Endothelial cell of umbilical vein (primary cell): ENCODE data around the gene LTBP1. TPM values are rescaled to one million over a fixed set of nuclear protein-coding genes. Genes with fewer than 3 reads are reported as not detected.

ENCODE experiments used
- BruUV-seq: library from RNA; stranded (reverse); fragments of 400-500 nt; replicated peaks from 2 replicates; lab custom pipeline; 2021; lab: Mats Ljungman, UMichigan
- CTCF ChIA-PET: fragments of 300-600, 350-600 bp; sonication (Branson Sonifier 250); formaldehyde crosslinking; loops from one replicate; lab custom pipeline; 2021; ENCODE audit warnings: antibody characterized with exemption, inconsistent platforms; lab: Charles Lee
- POLR2A ChIA-PET: fragments of 300-600, 350-600 bp; sonication (Branson Sonifier 250); formaldehyde crosslinking; loops from one replicate; lab custom pipeline; 2021; ENCODE audit warnings: antibody characterized with exemption, inconsistent platforms; lab: Charles Lee
- DNase-seq: peaks from one replicate; pipeline ENCODE4 v3.0.0-alpha.2; 2011; ENCODE audit warnings: low read depth, low spot score
- FAIRE-seq: peaks from 2 replicates; lab custom pipeline; 2011; peaks lifted over from hg19 to GRCh38; lab: Jason Lieb, UNC
- H2AFZ ChIP-seq: 2 replicates; pipeline ENCODE4 v1.6.0; 2012; ENCODE audit warnings: low read depth, low read length, control low read depth, inconsistent platforms
- H3K27ac ChIP-seq: 2 replicates; pipeline ENCODE4 v1.5.1; 2011; ENCODE audit warnings: low read depth, mild to moderate bottlenecking, control low read depth, low read length, moderate library complexity; ENCODE audit not compliant: insufficient read depth
- H3K27me3 ChIP-seq, 2 experiments: 2 replicates each; pipeline versions ENCODE4 v1.6.0 to v1.6.1; 2011; ENCODE audit warnings: low read length in 2 of 2, mixed read lengths in 1 of 2; ENCODE audit not compliant: control insufficient read depth in 2 of 2, insufficient read depth in 2 of 2
- H3K36me3 ChIP-seq, 2 experiments: 2 replicates in 1 of 2; 3 replicates in 1 of 2; pipeline ENCODE4 v1.5.1; 2011; ENCODE audit warnings: low read length in 2 of 2, mild to moderate bottlenecking in 1 of 2, moderate library complexity in 1 of 2; ENCODE audit not compliant: control insufficient read depth in 2 of 2, insufficient read depth in 2 of 2; ENCODE audit errors: extremely low read depth in 1 of 2
- H3K4me1 ChIP-seq: 3 replicates; pipeline ENCODE4 v1.5.1; 2011; ENCODE audit warnings: mild to moderate bottlenecking, low read length; ENCODE audit not compliant: control insufficient read depth, insufficient read depth; ENCODE audit errors: extremely low read depth
- H3K4me2 ChIP-seq: 2 replicates; pipeline ENCODE4 v1.6.1; 2011; ENCODE audit warnings: low read length, control low read depth, mixed read lengths; ENCODE audit not compliant: insufficient read depth
- H3K4me3 ChIP-seq, 3 experiments: fragments of 200-600 bp in 1 of 3; sonication (generic), shearing (Covaris generic) in 1 of 3; replicated peaks in 1 of 3; 2 replicates each; pipeline ENCODE4 v1.5.1; 2011 to 2016; ENCODE audit warnings: control low read depth in 3 of 3, low read length in 3 of 3, mild to moderate bottlenecking in 2 of 3, inconsistent platforms in 1 of 3, low read depth in 1 of 3, moderate library complexity in 1 of 3; ENCODE audit not compliant: insufficient read depth in 1 of 3
- H3K79me2 ChIP-seq: 2 replicates; pipeline ENCODE4 v1.6.0; 2012; ENCODE audit warnings: low read length, inconsistent platforms; ENCODE audit not compliant: control insufficient read depth, insufficient read depth
- H3K9ac ChIP-seq: replicated peaks from 2 replicates; pipeline ENCODE3; 2011; ENCODE audit warnings: low read length, control low read depth; ENCODE audit not compliant: insufficient read depth; ENCODE audit errors: extremely low read depth
- H3K9me1 ChIP-seq: replicated peaks from 3 replicates; pipeline ENCODE4 v1.6.0; 2011; ENCODE audit warnings: mild to moderate bottlenecking, low read length; ENCODE audit not compliant: control insufficient read depth, insufficient read depth; ENCODE audit errors: extremely low read depth
- H3K9me3 ChIP-seq: replicated peaks from 2 replicates; pipeline ENCODE4 v1.5.1; 2012; ENCODE audit warnings: low read length, inconsistent platforms; ENCODE audit not compliant: control insufficient read depth, insufficient read depth
- H4K20me1 ChIP-seq: replicated peaks from 2 replicates; pipeline ENCODE3; 2011; ENCODE audit warnings: mild to moderate bottlenecking, low read length; ENCODE audit not compliant: control insufficient read depth, insufficient read depth; ENCODE audit errors: extremely low read depth
- EZH2 ChIP-seq: IDR thresholded peaks from 2 replicates; pipeline ENCODE4 v1.6.1; 2012; ENCODE audit warnings: borderline replicate concordance, low read depth, mild to moderate bottlenecking, moderate library complexity, low read length, inconsistent platforms; ENCODE audit not compliant: severe bottlenecking
- FOS ChIP-seq: IDR thresholded peaks from 2 replicates; pipeline ENCODE4 v1.6.1; 2011; ENCODE audit warnings: mild to moderate bottlenecking, low read length, moderate library complexity, borderline replicate concordance; ENCODE audit not compliant: insufficient read depth
- GATA2 ChIP-seq: IDR thresholded peaks from 2 replicates; pipeline ENCODE4 v1.7.0; 2011; ENCODE audit warnings: low read depth, mild to moderate bottlenecking, moderate library complexity, mixed read lengths, low read length; ENCODE audit not compliant: insufficient read length, insufficient read depth
- JUN ChIP-seq: IDR thresholded peaks from 2 replicates; pipeline ENCODE4 v1.6.1; 2011; ENCODE audit warnings: borderline replicate concordance, low read depth; ENCODE audit not compliant: insufficient read length, insufficient read depth
- MYC ChIP-seq: IDR thresholded peaks from one replicate; pipeline ENCODE4 v1.6.1; 2011; ENCODE audit warnings: mild to moderate bottlenecking, low read depth, low read length
- POLR2A ChIP-seq: IDR thresholded peaks from 2 replicates; pipeline ENCODE4 v1.6.1; 2012; ENCODE audit warnings: low read depth, mild to moderate bottlenecking, control low read depth, low read length
- POLR2AphosphoS5 ChIP-seq: IDR thresholded peaks from 2 replicates; pipeline ENCODE4 v1.6.1; 2012; ENCODE audit warnings: low read depth, mild to moderate bottlenecking, control low read depth, low read length, moderate library complexity; ENCODE audit not compliant: insufficient read depth
- dilution Hi-C: fragments of 300-500 bp; cut with MboI; formaldehyde crosslinking; loops from one replicate; pipeline ENCODE4 v1.15.0; 2019; ENCODE audit warnings: low sequenced_read_pairs; ENCODE audit not compliant: extremely low pct_ligation_motif_present
- intact Hi-C: fragments of 100-400 bp; cut with micrococcal nuclease; formaldehyde crosslinking; loops from one replicate; pipeline ENCODE4 v1.10.0; 2022
- polyA plus RNA-seq, 4 experiments: library from polyadenylated mRNA; depleted of rRNA in 3 of 4; stranded (reverse) in 3 of 4; unstranded in 1 of 4; fragments of >200 nt; gene quantifications; 2 replicates each; pipeline versions ENCODE4 v1.2.1 to v1.2.3, GENCODE V29; 2011 to 2012; ENCODE audit warnings: missing spikeins in 1 of 4
- total RNA-seq: library from RNA; stranded (reverse); gene quantifications from 2 replicates; pipeline ENCODE4 v1.2.3, GENCODE V29; 2021
- TF ChIP-seq, protein P1 (sequence below): IDR thresholded peaks from 2 replicates; pipeline ENCODE4 v1.6.1; 2011; ENCODE audit not compliant: insufficient read depth, insufficient read length
- TF ChIP-seq, protein P2 (sequence below), 2 donors: IDR thresholded peaks; 1 replicate in 1 of 2; 2 replicates in 1 of 2; pipeline ENCODE4 v1.5.1; 2011; ENCODE audit warnings: low read length in 2 of 2, mild to moderate bottlenecking in 2 of 2, moderate library complexity in 2 of 2, control low read depth in 1 of 2, inconsistent platforms in 1 of 2, low read depth in 1 of 2; ENCODE audit not compliant: insufficient read depth in 1 of 2; ENCODE audit errors: extremely low read depth in 1 of 2

The LTBP1 gene
- total and polyA plus RNA-seq, 2 donors (not counting 3 experiments of a cell fraction or from before 2014, with no cell fraction given): 57.4 to 68.2 TPM

DNA sequence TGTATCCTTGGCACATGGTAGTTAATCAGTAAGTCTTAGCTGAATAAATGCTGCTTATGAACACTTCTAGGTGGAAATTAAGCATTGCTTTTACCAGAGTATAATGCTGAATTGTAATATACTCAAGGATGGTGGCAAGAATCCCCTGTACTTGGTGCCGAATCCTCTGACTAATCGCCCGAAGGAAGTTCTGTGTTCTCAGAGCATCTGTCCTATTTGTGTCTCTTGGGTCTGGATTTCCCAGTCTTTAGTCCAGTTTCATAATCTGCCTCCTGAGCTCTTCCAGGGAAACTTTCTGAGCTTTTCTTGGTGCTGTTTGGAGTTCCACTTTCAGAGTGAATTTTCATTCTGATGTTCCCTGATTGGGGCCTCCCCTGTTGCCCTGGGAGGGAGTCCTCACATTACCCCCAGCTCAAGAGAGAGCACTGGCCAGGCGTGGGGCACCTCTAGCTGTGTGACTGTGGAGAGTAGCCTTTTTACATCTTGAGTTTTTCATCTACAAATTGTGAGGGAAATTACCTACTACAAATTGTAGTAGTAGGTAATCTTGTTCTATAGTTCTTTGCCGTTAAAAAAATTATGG is 144.9 kb downstream of the LTBP1 start:
- FAIRE-seq (no peak), DNase-seq (no peak)
- no peaks in the 10 kb centered on the region for H3K9me3 ChIP-seq
- TF ChIP-seq JUN (no peak), FOS (no peak), MYC (no peak), EZH2 (no peak), POLR2AphosphoS5 (no peak), GATA2 (no peak), POLR2A (no peak)
- TF ChIP-seq, protein P1, sequence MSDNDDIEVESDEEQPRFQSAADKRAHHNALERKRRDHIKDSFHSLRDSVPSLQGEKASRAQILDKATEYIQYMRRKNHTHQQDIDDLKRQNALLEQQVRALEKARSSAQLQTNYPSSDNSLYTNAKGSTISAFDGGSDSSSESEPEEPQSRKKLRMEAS: no peak
- TF ChIP-seq, protein P2, sequence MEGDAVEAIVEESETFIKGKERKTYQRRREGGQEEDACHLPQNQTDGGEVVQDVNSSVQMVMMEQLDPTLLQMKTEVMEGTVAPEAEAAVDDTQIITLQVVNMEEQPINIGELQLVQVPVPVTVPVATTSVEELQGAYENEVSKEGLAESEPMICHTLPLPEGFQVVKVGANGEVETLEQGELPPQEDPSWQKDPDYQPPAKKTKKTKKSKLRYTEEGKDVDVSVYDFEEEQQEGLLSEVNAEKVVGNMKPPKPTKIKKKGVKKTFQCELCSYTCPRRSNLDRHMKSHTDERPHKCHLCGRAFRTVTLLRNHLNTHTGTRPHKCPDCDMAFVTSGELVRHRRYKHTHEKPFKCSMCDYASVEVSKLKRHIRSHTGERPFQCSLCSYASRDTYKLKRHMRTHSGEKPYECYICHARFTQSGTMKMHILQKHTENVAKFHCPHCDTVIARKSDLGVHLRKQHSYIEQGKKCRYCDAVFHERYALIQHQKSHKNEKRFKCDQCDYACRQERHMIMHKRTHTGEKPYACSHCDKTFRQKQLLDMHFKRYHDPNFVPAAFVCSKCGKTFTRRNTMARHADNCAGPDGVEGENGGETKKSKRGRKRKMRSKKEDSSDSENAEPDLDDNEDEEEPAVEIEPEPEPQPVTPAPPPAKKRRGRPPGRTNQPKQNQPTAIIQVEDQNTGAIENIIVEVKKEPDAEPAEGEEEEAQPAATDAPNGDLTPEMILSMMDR (IDR thresholded peaks at IDR 0.05; ENCODE audit: extremely low read depth in 1 of 2, insufficient read depth in 1 of 2, low read depth in 1 of 2, low read length in 2 of 2): no peak
- no peaks in the 10 kb centered on the region for H3K36me3 ChIP-seq
- no peak overlapping the region for H3K27ac ChIP-seq
- H3K9ac ChIP-seq: no peak overlapping the region
- H4K20me1 ChIP-seq: no peaks in the 10 kb centered on the region
- ChIA-PET CTCF (interaction anchor here (1.1 to 1.4 kb wide), 2 partner anchors 165 to 281 kb away, joined by 3 to 5 read pairs; no protein-coding TSS in a partner anchor), POLR2A (no interaction called here)
- no peaks in the 10 kb centered on the region for H3K79me2 ChIP-seq
- no peaks in the 10 kb centered on the region for H3K9me1 ChIP-seq
- H3K4me3 ChIP-seq: no peak overlapping the region
- no TSS peak for BruUV-seq
- intact Hi-C loops (no loop called here), dilution Hi-C loops (no loop called here)
- no peaks in the 10 kb centered on the region for H3K27me3 ChIP-seq
- H2AFZ ChIP-seq: no peak overlapping the region
- no peak overlapping the region for H3K4me2 ChIP-seq
- peaks cover 5% of the 10 kb centered on the region for H3K4me1 ChIP-seq
